ENCODE results near the gene FARP2.

FARP2 gene

DNA sequence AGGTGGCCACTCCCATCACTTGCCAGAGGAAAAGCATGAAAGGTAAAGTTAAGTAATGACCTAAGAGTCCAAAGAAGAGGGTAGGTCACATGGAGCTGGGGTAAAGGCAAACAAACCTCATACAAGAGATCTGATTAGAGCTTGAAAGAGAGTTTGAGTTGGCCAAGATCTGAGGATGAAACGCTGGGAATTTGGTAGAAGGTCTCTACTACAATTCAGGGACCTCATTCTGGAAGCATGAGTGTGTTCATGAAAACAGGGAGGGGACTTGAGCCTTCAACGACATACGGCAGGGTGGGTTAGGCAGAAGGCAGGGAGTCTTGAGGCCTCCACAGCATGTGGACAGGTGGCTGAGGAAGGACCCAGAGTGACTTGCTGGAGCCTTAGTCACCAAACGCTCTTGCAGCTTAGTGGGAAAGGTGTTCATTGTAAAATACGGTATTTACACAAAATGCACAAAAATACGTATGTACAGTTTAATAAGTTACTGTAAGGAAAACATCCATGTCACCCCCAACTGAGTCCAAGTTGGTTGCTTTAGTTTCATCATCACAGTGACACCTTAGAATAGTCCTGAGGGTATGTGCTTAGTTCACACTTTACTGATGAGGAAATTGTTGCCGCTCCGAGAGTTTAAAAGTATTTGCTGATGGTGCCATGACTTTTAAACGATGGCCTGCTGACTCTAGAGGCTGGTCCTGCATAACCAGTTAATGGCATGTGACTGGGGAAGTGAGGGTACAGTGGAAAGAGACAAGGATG lies 5.0 kb upstream of the FARP2 start:
- peak overlapping the region in 1 of 2 donors; percentile 11 for H3K4me3 ChIP-seq (ENCODE audit: low read length in 2 of 2)
- H3K36me3 ChIP-seq (ENCODE audit: control insufficient read depth in 2 of 2, insufficient read depth in 2 of 2, low read length in 2 of 2) = peaks cover 42 to 57% of the 10 kb centered on the region in 2 donors
- H3K27ac ChIP-seq (ENCODE audit: low read depth in 2 of 2, low read length in 2 of 2) = peak overlapping the region; percentile 68 to 73

GRCh38 chr2:241351640-241352031 lies 4.4 kb upstream of the FARP2 start:
- Histone ChIP-seq H3K36me3 (ENCODE audit: control insufficient read depth in 2 of 2, insufficient read depth in 2 of 2, low read length in 2 of 2) (peaks cover 37 to 51% of the 10 kb centered on the region in 2 donors), H3K27ac (ENCODE audit: low read depth in 2 of 2, low read length in 2 of 2) (peak overlapping the region; percentile 68 to 73), H3K27me3 (ENCODE audit: control insufficient read depth in 2 of 2, insufficient read depth in 2 of 2, low read length in 2 of 2) (no peaks in the 10 kb centered on the region), H3K4me3 (ENCODE audit: low read length in 2 of 2) (peak overlapping the region in 1 of 2 donors; percentile 41), H3K4me1 (ENCODE audit: control insufficient read depth in 2 of 2, insufficient read depth in 2 of 2, low read length in 2 of 2) (peaks cover 24 to 34% of the 10 kb centered on the region in 2 donors), H3K9me3 (ENCODE audit: control insufficient read depth in 2 of 2, low read length in 2 of 2) (no peaks in the 10 kb centered on the region), H3K9ac (ENCODE audit: low read depth in 1 of 2, low read length in 2 of 2) (peak overlapping the region in 1 of 2 donors; percentile 45)

More for the DNA sequence above, 5.0 kb upstream of the FARP2 start:
- H3K9ac ChIP-seq (ENCODE audit: low read depth in 1 of 2, low read length in 2 of 2) = peak overlapping the region in 1 of 2 donors; percentile 7
- H3K9me3 ChIP-seq (ENCODE audit: control insufficient read depth in 2 of 2, low read length in 2 of 2) = no peaks in the 10 kb centered on the region
- H3K4me1 ChIP-seq (ENCODE audit: control insufficient read depth in 2 of 2, insufficient read depth in 2 of 2, low read length in 2 of 2) = peaks cover 24 to 33% of the 10 kb centered on the region in 2 donors
- no peaks in the 10 kb centered on the region for H3K27me3 ChIP-seq (ENCODE audit: control insufficient read depth in 2 of 2, insufficient read depth in 2 of 2, low read length in 2 of 2)

DNA sequence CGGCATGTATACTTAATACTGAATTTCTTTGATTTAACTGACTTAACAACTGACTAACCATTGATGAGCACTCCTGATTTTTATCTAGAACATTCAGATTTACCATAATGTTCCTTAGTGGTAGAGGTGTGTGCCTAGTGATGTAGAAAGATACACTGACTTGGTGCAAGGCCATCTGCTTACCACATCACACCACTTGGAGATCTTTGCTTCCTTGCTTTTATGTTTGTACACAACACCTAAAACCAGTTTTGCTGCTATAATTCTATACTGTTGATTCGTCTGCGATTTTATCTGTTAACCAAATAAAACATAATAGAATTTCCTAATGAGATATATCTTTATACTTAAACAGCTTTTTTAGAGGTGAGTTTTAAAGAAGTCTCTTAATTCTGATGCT lies 3.9 kb upstream of the FARP2 start:
- no peaks in the 10 kb centered on the region for H3K9me3 ChIP-seq (ENCODE audit: control insufficient read depth in 2 of 2, low read length in 2 of 2)
- peaks cover 28 to 39% of the 10 kb centered on the region in 2 donors for H3K4me1 ChIP-seq (ENCODE audit: control insufficient read depth in 2 of 2, insufficient read depth in 2 of 2, low read length in 2 of 2)
- no peaks in the 10 kb centered on the region for H3K27me3 ChIP-seq (ENCODE audit: control insufficient read depth in 2 of 2, insufficient read depth in 2 of 2, low read length in 2 of 2)
- H3K4me3 ChIP-seq (ENCODE audit: low read length in 2 of 2) = no peak overlapping the region
- H3K36me3 ChIP-seq (ENCODE audit: control insufficient read depth in 2 of 2, insufficient read depth in 2 of 2, low read length in 2 of 2) = peaks cover 31 to 45% of the 10 kb centered on the region in 2 donors
- peak overlapping the region in 1 of 2 donors; percentile 45 for H3K9ac ChIP-seq (ENCODE audit: low read depth in 1 of 2, low read length in 2 of 2)
- H3K27ac ChIP-seq (ENCODE audit: low read depth in 2 of 2, low read length in 2 of 2) = peak overlapping the region; percentile 68 to 73

DNA sequence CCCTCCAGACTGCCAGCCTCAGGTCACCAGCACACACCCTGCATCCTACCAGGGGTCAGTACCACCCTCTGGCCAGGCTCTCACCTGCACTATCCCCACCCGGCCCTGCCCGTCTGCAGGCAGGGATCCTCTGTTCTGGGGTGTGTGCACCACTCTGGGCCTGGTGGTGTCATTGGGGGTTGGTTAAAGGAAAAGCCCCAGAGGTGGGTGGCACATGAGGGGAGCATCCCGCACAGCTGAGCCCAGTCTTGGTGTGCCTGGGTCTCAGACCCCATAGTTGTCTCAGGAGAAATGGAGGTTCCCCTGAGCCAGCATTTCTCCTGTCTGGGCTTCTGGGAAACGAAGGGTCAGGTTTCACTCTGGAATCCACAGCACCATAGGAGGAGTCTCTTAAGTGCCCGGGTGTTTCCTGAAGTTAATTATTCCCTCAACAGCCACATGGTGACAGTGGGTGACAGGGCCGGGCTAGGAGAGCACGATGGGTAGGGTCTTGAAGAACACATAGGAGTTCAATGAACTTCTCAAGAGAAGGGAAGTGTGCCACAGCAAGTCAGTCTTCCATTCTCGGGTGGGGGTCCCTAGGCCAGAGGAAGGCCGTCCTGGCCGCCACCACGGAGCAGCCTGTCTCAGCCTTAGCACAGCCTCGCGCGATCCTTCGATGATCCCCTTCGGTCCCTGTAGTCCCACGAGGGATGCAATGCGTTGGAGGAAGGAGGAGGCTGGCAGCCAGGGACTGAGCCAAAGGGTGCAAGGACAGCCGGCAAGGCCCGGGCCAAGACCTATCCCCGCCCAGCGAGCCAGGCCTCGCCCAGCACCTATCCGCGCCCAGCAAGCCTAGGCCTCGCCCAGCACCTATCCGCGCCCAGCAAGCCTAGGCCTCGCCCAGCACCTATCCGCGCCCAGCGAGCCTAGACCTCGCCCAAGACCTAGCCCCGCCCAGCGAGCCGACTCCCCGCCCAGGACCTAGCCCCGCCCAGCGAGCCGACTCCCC lies 1.1 kb upstream of the FARP2 start:
- Histone ChIP-seq H3K4me3 (ENCODE audit: low read length in 2 of 2) (peak overlapping the region; percentile 57), H3K27me3 (ENCODE audit: control insufficient read depth in 2 of 2, insufficient read depth in 2 of 2, low read length in 2 of 2) (no peaks in the 10 kb centered on the region), H3K27ac (ENCODE audit: low read depth in 2 of 2, low read length in 2 of 2) (peak overlapping the region; percentile 94 to 95), H3K4me1 (ENCODE audit: control insufficient read depth in 2 of 2, insufficient read depth in 2 of 2, low read length in 2 of 2) (peaks cover 54 to 63% of the 10 kb centered on the region in 2 donors), H3K9ac (ENCODE audit: low read depth in 1 of 2, low read length in 2 of 2) (peak overlapping the region; percentile 43 to 50), H3K9me3 (ENCODE audit: control insufficient read depth in 2 of 2, low read length in 2 of 2) (no peaks in the 10 kb centered on the region), H3K36me3 (ENCODE audit: control insufficient read depth in 2 of 2, insufficient read depth in 2 of 2, low read length in 2 of 2) (peaks cover 24% of the 10 kb centered on the region in 2 donors)

GRCh38 chr2:241356871-241357260 lies 781 bp downstream of the FARP2 start:
- Histone ChIP-seq H3K4me1 (ENCODE audit: control insufficient read depth in 2 of 2, insufficient read depth in 2 of 2, low read length in 2 of 2) (peaks cover 51 to 58% of the 10 kb centered on the region in 2 donors), H3K9ac (ENCODE audit: low read depth in 1 of 2, low read length in 2 of 2) (peak overlapping the region; percentile 72 to 89), H3K27me3 (ENCODE audit: control insufficient read depth in 2 of 2, insufficient read depth in 2 of 2, low read length in 2 of 2) (no peaks in the 10 kb centered on the region), H3K9me3 (ENCODE audit: control insufficient read depth in 2 of 2, low read length in 2 of 2) (no peaks in the 10 kb centered on the region), H3K36me3 (ENCODE audit: control insufficient read depth in 2 of 2, insufficient read depth in 2 of 2, low read length in 2 of 2) (peaks cover 7 to 8% of the 10 kb centered on the region in 2 donors), H3K27ac (ENCODE audit: low read depth in 2 of 2, low read length in 2 of 2) (peak overlapping the region; percentile 93 to 96), H3K4me3 (ENCODE audit: low read length in 2 of 2) (peak overlapping the region; percentile 84)

DNA sequence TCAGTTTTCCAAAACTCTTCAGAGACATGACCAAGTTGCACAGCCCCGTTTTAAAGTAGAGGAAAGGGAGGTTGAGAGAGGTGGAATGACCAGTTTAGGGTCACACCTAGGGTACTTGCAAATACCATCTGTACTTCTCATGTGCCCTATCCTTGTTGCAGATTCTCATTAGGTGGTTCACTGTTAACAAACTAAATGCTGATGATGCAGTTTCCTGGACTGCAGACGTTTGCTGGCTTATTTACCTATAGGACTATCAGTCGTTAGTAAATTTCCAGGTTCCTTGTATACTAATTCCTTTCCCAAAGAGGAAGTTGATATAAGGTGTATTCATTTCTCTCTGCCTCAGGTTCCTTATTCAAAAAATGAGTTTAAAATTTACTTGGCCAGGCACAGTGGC lies 1.4 kb downstream of the FARP2 start:
- peak overlapping the region; percentile 93 to 96 for H3K27ac ChIP-seq (ENCODE audit: low read depth in 2 of 2, low read length in 2 of 2)
- no peaks in the 10 kb centered on the region for H3K27me3 ChIP-seq (ENCODE audit: control insufficient read depth in 2 of 2, insufficient read depth in 2 of 2, low read length in 2 of 2)
- H3K36me3 ChIP-seq (ENCODE audit: control insufficient read depth in 2 of 2, insufficient read depth in 2 of 2, low read length in 2 of 2) = peaks cover 2 to 3% of the 10 kb centered on the region in 2 donors
- peak overlapping the region; percentile 84 for H3K4me3 ChIP-seq (ENCODE audit: low read length in 2 of 2)
- H3K4me1 ChIP-seq (ENCODE audit: control insufficient read depth in 2 of 2, insufficient read depth in 2 of 2, low read length in 2 of 2) = peaks cover 47 to 55% of the 10 kb centered on the region in 2 donors
- H3K9ac ChIP-seq (ENCODE audit: low read depth in 1 of 2, low read length in 2 of 2) = peak overlapping the region; percentile 26 to 89
- no peaks in the 10 kb centered on the region for H3K9me3 ChIP-seq (ENCODE audit: control insufficient read depth in 2 of 2, low read length in 2 of 2)

GRCh38 chr2:241358470-241358869 lies 2.4 kb downstream of the FARP2 start:
- Histone ChIP-seq H3K9me3 (ENCODE audit: control insufficient read depth in 2 of 2, low read length in 2 of 2) (no peaks in the 10 kb centered on the region), H3K4me1 (ENCODE audit: control insufficient read depth in 2 of 2, insufficient read depth in 2 of 2, low read length in 2 of 2) (peaks cover 47 to 57% of the 10 kb centered on the region in 2 donors), H3K9ac (ENCODE audit: low read depth in 1 of 2, low read length in 2 of 2) (peak overlapping the region; percentile 49 to 89), H3K4me3 (ENCODE audit: low read length in 2 of 2) (peak overlapping the region; percentile 54 to 84), H3K36me3 (ENCODE audit: control insufficient read depth in 2 of 2, insufficient read depth in 2 of 2, low read length in 2 of 2) (peaks cover 2 to 4% of the 10 kb centered on the region in 2 donors), H3K27ac (ENCODE audit: low read depth in 2 of 2, low read length in 2 of 2) (peak overlapping the region; percentile 93 to 96), H3K27me3 (ENCODE audit: control insufficient read depth in 2 of 2, insufficient read depth in 2 of 2, low read length in 2 of 2) (no peaks in the 10 kb centered on the region)

DNA sequence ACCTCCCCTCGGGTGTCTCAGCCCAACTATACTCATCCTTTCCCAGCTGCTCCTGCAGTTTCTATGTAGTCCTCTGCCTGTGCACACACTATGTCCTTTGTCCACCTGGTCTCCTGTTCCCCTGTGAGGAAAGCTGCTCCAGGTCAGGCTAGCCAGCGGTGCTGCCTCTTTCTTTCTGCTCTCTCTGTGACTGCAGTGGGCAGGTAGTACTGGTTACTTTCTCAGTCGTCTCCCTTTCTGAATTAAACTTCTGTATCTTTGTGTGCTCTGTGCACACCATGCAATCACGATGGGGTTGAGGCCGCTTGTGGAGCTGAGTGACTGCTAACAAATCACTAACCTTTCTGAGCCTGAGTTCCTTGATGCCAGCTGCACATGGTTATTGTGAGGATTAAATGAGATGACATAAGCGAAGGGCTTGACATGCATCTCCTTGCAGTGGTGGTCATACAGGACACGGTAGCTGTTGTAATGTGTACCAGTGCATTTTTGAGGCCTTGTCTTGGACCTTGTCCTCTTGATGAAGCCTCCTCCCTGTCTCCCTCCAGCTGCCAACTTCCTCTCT lies 3.5 kb downstream of the FARP2 start:
- H3K4me3 ChIP-seq (ENCODE audit: low read length in 2 of 2) = peak overlapping the region; percentile 51 to 52
- no peaks in the 10 kb centered on the region for H3K27me3 ChIP-seq (ENCODE audit: control insufficient read depth in 2 of 2, insufficient read depth in 2 of 2, low read length in 2 of 2)
- H3K4me1 ChIP-seq (ENCODE audit: control insufficient read depth in 2 of 2, insufficient read depth in 2 of 2, low read length in 2 of 2) = peaks cover 43 to 58% of the 10 kb centered on the region in 2 donors
- no peaks in the 10 kb centered on the region for H3K9me3 ChIP-seq (ENCODE audit: control insufficient read depth in 2 of 2, low read length in 2 of 2)
- H3K9ac ChIP-seq (ENCODE audit: low read depth in 1 of 2, low read length in 2 of 2) = peak overlapping the region; percentile 38 to 89
- peak overlapping the region; percentile 93 to 96 for H3K27ac ChIP-seq (ENCODE audit: low read depth in 2 of 2, low read length in 2 of 2)
- peaks cover 0 to 10% of the 10 kb centered on the region in 2 donors for H3K36me3 ChIP-seq (ENCODE audit: control insufficient read depth in 2 of 2, insufficient read depth in 2 of 2, low read length in 2 of 2)

DNA sequence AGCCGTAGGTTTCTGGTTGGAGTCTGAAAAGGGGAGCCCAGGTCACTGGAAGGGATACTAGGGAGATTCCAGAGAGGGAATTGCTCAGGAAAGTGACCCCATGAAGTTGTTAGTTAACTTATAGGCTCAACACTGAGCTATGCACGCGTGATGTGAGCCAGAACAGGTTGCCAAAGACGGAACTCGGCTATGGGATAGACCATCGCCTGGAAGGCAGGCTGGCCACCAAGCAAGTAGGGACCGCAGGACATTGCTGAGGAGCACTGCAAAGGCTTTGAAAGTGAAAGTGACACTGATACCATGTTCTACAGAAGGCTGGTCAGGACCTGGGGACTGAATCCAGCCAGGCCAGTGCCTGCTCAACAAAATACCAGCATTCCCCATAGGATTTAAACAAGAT lies 7.3 kb downstream of the FARP2 start:
- Histone ChIP-seq H3K27me3 (ENCODE audit: control insufficient read depth in 2 of 2, insufficient read depth in 2 of 2, low read length in 2 of 2) (no peaks in the 10 kb centered on the region), H3K27ac (ENCODE audit: low read depth in 2 of 2, low read length in 2 of 2) (no peak overlapping the region), H3K4me3 (ENCODE audit: low read length in 2 of 2) (no peak overlapping the region), H3K36me3 (ENCODE audit: control insufficient read depth in 2 of 2, insufficient read depth in 2 of 2, low read length in 2 of 2) (peaks cover 0 to 12% of the 10 kb centered on the region in 2 donors), H3K9me3 (ENCODE audit: control insufficient read depth in 2 of 2, low read length in 2 of 2) (no peaks in the 10 kb centered on the region), H3K9ac (ENCODE audit: low read depth in 1 of 2, low read length in 2 of 2) (no peak overlapping the region), H3K4me1 (ENCODE audit: control insufficient read depth in 2 of 2, insufficient read depth in 2 of 2, low read length in 2 of 2) (peaks cover 24 to 33% of the 10 kb centered on the region in 2 donors)

Data from mucosa of rectum (tissue), 2 donors.